Dedifferentiated amniotic fluid mesenchymal stem cell (primary cell): ENCODE results near the gene TNP2.
"Not testable (repeated sequence)": the region's sequence is repeated elsewhere in the genome, so short reads cannot be mapped to it uniquely, and the experiment has no call there.

Experiments used
- DNase-seq: peaks from one replicate; pipeline ENCODE4 v3.0.0-alpha.2; 2016; ENCODE audit errors: extremely low spot score

Gene TNP2

GRCh38 chr16:11220507-11220906, 48.6 kb downstream of the TNP2 start:
- DNase-seq, result not testable (repeated sequence)

- DNase-seq, result no peak
Measured at GRCh38 chr16:11219178-11219577, 49.9 kb downstream of the TNP2 start.

GRCh38 chr16:11218604-11218962, 50.5 kb downstream of the TNP2 start:
- DNase-seq, result no peak
